ENCODE data around the gene MSI2. TPM values are rescaled to one million over a fixed set of nuclear protein-coding genes. Genes with fewer than 3 reads are reported as not detected.
A peak's percentile ranks its signal among the peaks of the same experiment; 100 is the strongest.

The MSI2 gene
- total RNA-seq, 1 donor from 2014 or later = 67.9 TPM

DNA sequence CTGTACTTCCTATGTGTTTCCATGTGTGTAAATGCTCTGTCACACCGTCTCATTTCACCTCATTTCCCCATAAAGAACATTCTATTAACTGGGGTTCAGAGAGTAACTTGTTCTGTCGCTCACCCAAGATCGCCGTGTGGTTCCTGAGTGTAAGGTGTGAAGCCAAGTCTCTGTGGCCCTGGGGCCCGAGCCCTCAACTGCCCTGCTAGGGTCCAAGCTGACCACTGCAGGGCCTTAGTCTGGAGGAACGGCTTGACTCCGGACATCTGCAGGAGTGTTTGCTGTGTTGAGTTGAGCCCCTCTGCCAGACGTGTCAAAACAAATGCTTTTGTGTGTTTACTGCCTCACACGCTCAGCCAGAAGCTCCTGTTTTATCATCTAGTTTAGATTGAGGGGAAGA is 244.7 kb downstream of the MSI2 start:
- H3K27me3 ChIP-seq (ENCODE audit: insufficient read depth, low read length) = no peaks in the 10 kb centered on the region
- Mint-ChIP-seq H3K4me3 (ENCODE audit: unreplicated experiment) (no peak overlapping the region), H3K9me3 (ENCODE audit: unreplicated experiment) (no peaks in the 10 kb centered on the region), H3K36me3 (ENCODE audit: low read depth, unreplicated experiment) (no peaks in the 10 kb centered on the region), H3K4me1 (ENCODE audit: low read depth, unreplicated experiment) (peaks cover 8% of the 10 kb centered on the region), H3K27me3 (ENCODE audit: low read depth, unreplicated experiment) (no peaks in the 10 kb centered on the region), H3K27ac (ENCODE audit: unreplicated experiment) (no peak overlapping the region)
- FAIRE-seq (no peak), DNase-seq (ENCODE audit: low read depth) (no peak)
- H2AFZ ChIP-seq (ENCODE audit: low read depth, low read length) = no peak overlapping the region
- no peak overlapping the region for H3K27ac ChIP-seq (ENCODE audit: low read depth, low read length)
- no peaks in the 10 kb centered on the region for H3K9me3 ChIP-seq (ENCODE audit: insufficient read depth, low read depth, low read length)
- no peak overlapping the region for H3K4me3 ChIP-seq (ENCODE audit: insufficient read depth, low read depth, low read length)
- no peaks in the 10 kb centered on the region for H3K4me1 ChIP-seq (ENCODE audit: insufficient read depth, low read length)
- H4K20me1 ChIP-seq (ENCODE audit: insufficient read depth, low read length) = peaks cover 21% of the 10 kb centered on the region
- peaks cover 3% of the 10 kb centered on the region for H3K79me2 ChIP-seq (ENCODE audit: insufficient read depth, low read length)
- no peaks in the 10 kb centered on the region for H3K36me3 ChIP-seq (ENCODE audit: insufficient read depth, low read length)
- TF ChIP-seq, protein P1, sequence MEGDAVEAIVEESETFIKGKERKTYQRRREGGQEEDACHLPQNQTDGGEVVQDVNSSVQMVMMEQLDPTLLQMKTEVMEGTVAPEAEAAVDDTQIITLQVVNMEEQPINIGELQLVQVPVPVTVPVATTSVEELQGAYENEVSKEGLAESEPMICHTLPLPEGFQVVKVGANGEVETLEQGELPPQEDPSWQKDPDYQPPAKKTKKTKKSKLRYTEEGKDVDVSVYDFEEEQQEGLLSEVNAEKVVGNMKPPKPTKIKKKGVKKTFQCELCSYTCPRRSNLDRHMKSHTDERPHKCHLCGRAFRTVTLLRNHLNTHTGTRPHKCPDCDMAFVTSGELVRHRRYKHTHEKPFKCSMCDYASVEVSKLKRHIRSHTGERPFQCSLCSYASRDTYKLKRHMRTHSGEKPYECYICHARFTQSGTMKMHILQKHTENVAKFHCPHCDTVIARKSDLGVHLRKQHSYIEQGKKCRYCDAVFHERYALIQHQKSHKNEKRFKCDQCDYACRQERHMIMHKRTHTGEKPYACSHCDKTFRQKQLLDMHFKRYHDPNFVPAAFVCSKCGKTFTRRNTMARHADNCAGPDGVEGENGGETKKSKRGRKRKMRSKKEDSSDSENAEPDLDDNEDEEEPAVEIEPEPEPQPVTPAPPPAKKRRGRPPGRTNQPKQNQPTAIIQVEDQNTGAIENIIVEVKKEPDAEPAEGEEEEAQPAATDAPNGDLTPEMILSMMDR (IDR thresholded peaks at IDR 0.05; ENCODE audit: insufficient read depth, low read depth, low read length) = no peak
- TF ChIP-seq EZH2 (IDR thresholded peaks at IDR 0.05; ENCODE audit: insufficient read depth, low read length) = no peak
- H3K9ac ChIP-seq (ENCODE audit: low read length) = no peak overlapping the region
- peak overlapping the region; percentile 29 for H3K4me2 ChIP-seq (ENCODE audit: low read length)

DNA sequence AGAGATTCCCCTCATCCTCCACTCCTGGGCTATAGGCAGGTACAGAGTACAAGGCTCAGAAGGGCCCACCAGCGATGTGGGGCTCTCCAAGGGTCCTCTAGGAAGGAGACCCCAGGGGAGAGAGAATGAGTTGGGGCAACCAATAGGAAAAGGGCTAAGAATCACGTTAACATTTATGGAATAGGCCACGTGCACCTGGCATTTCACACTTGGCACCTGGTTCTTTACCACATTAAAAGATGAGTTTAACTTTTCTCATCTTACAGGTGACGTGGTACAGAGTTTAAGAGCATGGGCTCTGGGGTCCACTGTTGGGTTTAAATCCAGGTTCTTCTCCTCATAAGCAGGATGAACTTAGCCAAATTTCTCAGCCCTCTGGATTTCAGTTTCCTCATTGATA is 245.7 kb downstream of the MSI2 start:
- no peak for FAIRE-seq
- no peak for DNase-seq (ENCODE audit: low read depth)

DNA sequence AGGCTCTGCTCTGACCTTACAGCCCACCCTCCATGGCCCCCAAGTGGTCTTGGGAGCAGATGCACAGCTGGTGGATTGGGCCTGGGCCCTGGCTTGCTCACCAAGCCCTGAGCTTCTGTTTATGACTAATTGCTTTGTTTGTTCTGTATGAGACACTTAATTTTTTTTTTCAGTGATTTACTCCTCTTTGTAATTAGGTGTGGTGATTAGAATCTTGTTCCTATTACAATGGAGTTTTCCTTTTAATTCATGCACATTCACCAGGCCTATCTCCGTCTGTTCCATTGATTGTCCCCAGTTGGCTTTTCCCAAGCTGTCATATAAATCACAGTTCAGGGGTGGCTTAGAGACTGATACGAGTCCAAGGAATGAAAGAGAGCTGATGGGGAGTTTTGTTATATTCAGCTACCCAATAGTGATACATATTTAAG is 246.5 kb downstream of the MSI2 start:
- H3K4me3 Mint-ChIP-seq (ENCODE audit: unreplicated experiment) = no peak overlapping the region
- Histone ChIP-seq H3K9ac (ENCODE audit: low read length) (no peak overlapping the region), H3K9me3 (ENCODE audit: insufficient read depth, low read depth, low read length) (no peaks in the 10 kb centered on the region), H3K4me1 (ENCODE audit: insufficient read depth, low read length) (peaks cover 5% of the 10 kb centered on the region), H3K79me2 (ENCODE audit: insufficient read depth, low read length) (peaks cover 3% of the 10 kb centered on the region), H3K4me3 (ENCODE audit: insufficient read depth, low read depth, low read length) (no peak overlapping the region), H4K20me1 (ENCODE audit: insufficient read depth, low read length) (peaks cover 22% of the 10 kb centered on the region), H2AFZ (ENCODE audit: low read depth, low read length) (no peak overlapping the region), H3K27me3 (ENCODE audit: insufficient read depth, low read length) (no peaks in the 10 kb centered on the region), H3K27ac (ENCODE audit: low read depth, low read length) (no peak overlapping the region), H3K36me3 (ENCODE audit: insufficient read depth, low read length) (no peaks in the 10 kb centered on the region), H3K4me2 (ENCODE audit: low read length) (no peak overlapping the region)
- no peaks in the 10 kb centered on the region for H3K27me3 Mint-ChIP-seq (ENCODE audit: low read depth, unreplicated experiment)
- peaks cover 8% of the 10 kb centered on the region for H3K4me1 Mint-ChIP-seq (ENCODE audit: low read depth, unreplicated experiment)
- TF ChIP-seq, protein P1 (IDR thresholded peaks at IDR 0.05; ENCODE audit: insufficient read depth, low read depth, low read length) = no peak
- TF ChIP-seq EZH2 (IDR thresholded peaks at IDR 0.05; ENCODE audit: insufficient read depth, low read length) = no peak
- DNase-seq (ENCODE audit: low read depth) = no peak
- H3K9me3 Mint-ChIP-seq (ENCODE audit: unreplicated experiment) = no peaks in the 10 kb centered on the region
- no peak overlapping the region for H3K27ac Mint-ChIP-seq (ENCODE audit: unreplicated experiment)
- FAIRE-seq = no peak
- no peaks in the 10 kb centered on the region for H3K36me3 Mint-ChIP-seq (ENCODE audit: low read depth, unreplicated experiment)

More for the DNA sequence above, 245.7 kb downstream of the MSI2 start:
- Mint-ChIP-seq H3K4me3 (ENCODE audit: unreplicated experiment) (no peak overlapping the region), H3K9me3 (ENCODE audit: unreplicated experiment) (no peaks in the 10 kb centered on the region), H3K27me3 (ENCODE audit: low read depth, unreplicated experiment) (no peaks in the 10 kb centered on the region), H3K4me1 (ENCODE audit: low read depth, unreplicated experiment) (peaks cover 8% of the 10 kb centered on the region), H3K27ac (ENCODE audit: unreplicated experiment) (no peak overlapping the region), H3K36me3 (ENCODE audit: low read depth, unreplicated experiment) (no peaks in the 10 kb centered on the region)
- no peak overlapping the region for H2AFZ ChIP-seq (ENCODE audit: low read depth, low read length)
- no peaks in the 10 kb centered on the region for H3K36me3 ChIP-seq (ENCODE audit: insufficient read depth, low read length)
- peaks cover 21% of the 10 kb centered on the region for H4K20me1 ChIP-seq (ENCODE audit: insufficient read depth, low read length)
- H3K4me2 ChIP-seq (ENCODE audit: low read length) = no peak overlapping the region
- no peak overlapping the region for H3K4me3 ChIP-seq (ENCODE audit: insufficient read depth, low read depth, low read length)
- no peaks in the 10 kb centered on the region for H3K9me3 ChIP-seq (ENCODE audit: insufficient read depth, low read depth, low read length)
- no peaks in the 10 kb centered on the region for H3K27me3 ChIP-seq (ENCODE audit: insufficient read depth, low read length)
- H3K9ac ChIP-seq (ENCODE audit: low read length) = no peak overlapping the region
- TF ChIP-seq, protein P1 (IDR thresholded peaks at IDR 0.05; ENCODE audit: insufficient read depth, low read depth, low read length) = no peak
- TF ChIP-seq EZH2 (IDR thresholded peaks at IDR 0.05; ENCODE audit: insufficient read depth, low read length) = no peak
- peaks cover 3% of the 10 kb centered on the region for H3K79me2 ChIP-seq (ENCODE audit: insufficient read depth, low read length)
- H3K4me1 ChIP-seq (ENCODE audit: insufficient read depth, low read length) = peaks cover 5% of the 10 kb centered on the region
- no peak overlapping the region for H3K27ac ChIP-seq (ENCODE audit: low read depth, low read length)
